ENCODE data around the gene ZNF664.

- TF ChIP-seq CTCF (IDR thresholded peaks at IDR 0.05) (no peak), POLR2A (IDR thresholded peaks at IDR 0.05) (no peak)
Observed at GRCh38 chr12:124031058-124031457, 58.0 kb downstream of the ZNF664 start.

Data from lower leg skin (tissue), 3 donors.